ENCODE results near the gene SNX5. TPM values are rescaled to one million over a fixed set of nuclear protein-coding genes. Genes with fewer than 3 reads are reported as not detected.

Gene SNX5
- total and polyA plus RNA-seq, 2 of the 13 experiments (the other 11 are each of a cell fraction or from before 2014, with no cell fraction given) = 664 to 1,040 TPM

GRCh38 chr20:17995967-17996819 lies 27.6 kb upstream of the SNX5 start:
- CTCF ChIA-PET (ENCODE audit: low intra/inter-chr PET ratio, low total read pairs) = interaction anchor here (0.9 to 1.5 kb wide), 5 partner anchors 10 to 491 kb away, joined by 4 to 9 read pairs (median 4); no protein-coding TSS in a partner anchor
- ATAC-seq = peak; percentile 72
- Histone ChIP-seq H3K36me3 (replicated peaks in 1 of 2; ENCODE audit: control insufficient read depth in 1 of 2, insufficient read depth in 2 of 2, low read length in 2 of 2) (no peaks in the 10 kb centered on the region), H3K27ac (ENCODE audit: extremely low read length, insufficient read depth, low read length) (no peak overlapping the region), H3K4me2 (ENCODE audit: low read depth, low read length) (peak overlapping the region; percentile 87), H3K4me1 (ENCODE audit: insufficient read depth, low read length) (peaks cover 28% of the 10 kb centered on the region), H3K27me3 (ENCODE audit: control insufficient read depth in 1 of 2, insufficient read depth in 2 of 2, low read length in 2 of 2) (peaks cover 2 to 23% of the 10 kb centered on the region in 2 experiments; a peak in 1 of 5 replicates), H2AFZ (ENCODE audit: low read length) (peak overlapping the region; percentile 98), H3K9me3 (ENCODE audit: low read length) (no peaks in the 10 kb centered on the region), H3K4me3 (replicated peaks in 1 of 3; ENCODE audit: insufficient read depth in 1 of 3, low read depth in 2 of 3, low read length in 3 of 3) (peak overlapping the region in 2 of 3 experiments; percentile 7 to 30; a peak in 2 of 6 replicates), H4K20me1 (ENCODE audit: insufficient read depth, low read length) (no peaks in the 10 kb centered on the region), H3K9ac (ENCODE audit: insufficient read depth, low read depth, low read length) (peak overlapping the region; percentile 45; the same call in 1 of the 2 replicates), H3K79me2 (ENCODE audit: insufficient read depth, low read length) (no peaks in the 10 kb centered on the region)
- POLR2A ChIA-PET = interaction anchor here (0.9 to 1.0 kb wide), 2 partner anchors 29 to 35 kb away, joined by 3 read pairs; no protein-coding TSS in a partner anchor
- WGBS (ENCODE audit: low lambda C conversion rate) = 13% methylated on average over 16 of the region's 16 CpGs
- DNase-seq (ENCODE audit: low spot score) = peak; percentile 70
- FAIRE-seq = peak; percentile 88
- BruUV-seq (replicated peaks) = no TSS peak
- intact Hi-C loops (cut with micrococcal nuclease; ENCODE audit: unreplicated experiment) = loop anchor here (1.0 to 5.0 kb wide), 5 partner anchors 29 to 491 kb away; partner anchors contain the start of gene BFSP1
- in situ Hi-C loops (cut with HindIII; ENCODE audit: extremely low pct_ligation_motif_present, low pct_unique_long_range_greater_than_20kb) = no loop called here
- peak; percentile 65; the same call in 1 of the 2 replicates for TF ChIP-seq ZNF724P (CRISPR knock-in tag; IDR thresholded peaks at IDR 0.05; ENCODE audit: borderline replicate concordance)
- TF ChIP-seq NFATC3 (CRISPR knock-in tag; IDR thresholded peaks at IDR 0.05) = 0 out of 2 replicates have a peak, but pooled peaks have one; percentile 12
- TF ChIP-seq ERF (CRISPR knock-in tag; IDR thresholded peaks at IDR 0.05) = 0 out of 2 replicates have a peak, but pooled peaks have one; percentile 43
- TF ChIP-seq, protein P1, sequence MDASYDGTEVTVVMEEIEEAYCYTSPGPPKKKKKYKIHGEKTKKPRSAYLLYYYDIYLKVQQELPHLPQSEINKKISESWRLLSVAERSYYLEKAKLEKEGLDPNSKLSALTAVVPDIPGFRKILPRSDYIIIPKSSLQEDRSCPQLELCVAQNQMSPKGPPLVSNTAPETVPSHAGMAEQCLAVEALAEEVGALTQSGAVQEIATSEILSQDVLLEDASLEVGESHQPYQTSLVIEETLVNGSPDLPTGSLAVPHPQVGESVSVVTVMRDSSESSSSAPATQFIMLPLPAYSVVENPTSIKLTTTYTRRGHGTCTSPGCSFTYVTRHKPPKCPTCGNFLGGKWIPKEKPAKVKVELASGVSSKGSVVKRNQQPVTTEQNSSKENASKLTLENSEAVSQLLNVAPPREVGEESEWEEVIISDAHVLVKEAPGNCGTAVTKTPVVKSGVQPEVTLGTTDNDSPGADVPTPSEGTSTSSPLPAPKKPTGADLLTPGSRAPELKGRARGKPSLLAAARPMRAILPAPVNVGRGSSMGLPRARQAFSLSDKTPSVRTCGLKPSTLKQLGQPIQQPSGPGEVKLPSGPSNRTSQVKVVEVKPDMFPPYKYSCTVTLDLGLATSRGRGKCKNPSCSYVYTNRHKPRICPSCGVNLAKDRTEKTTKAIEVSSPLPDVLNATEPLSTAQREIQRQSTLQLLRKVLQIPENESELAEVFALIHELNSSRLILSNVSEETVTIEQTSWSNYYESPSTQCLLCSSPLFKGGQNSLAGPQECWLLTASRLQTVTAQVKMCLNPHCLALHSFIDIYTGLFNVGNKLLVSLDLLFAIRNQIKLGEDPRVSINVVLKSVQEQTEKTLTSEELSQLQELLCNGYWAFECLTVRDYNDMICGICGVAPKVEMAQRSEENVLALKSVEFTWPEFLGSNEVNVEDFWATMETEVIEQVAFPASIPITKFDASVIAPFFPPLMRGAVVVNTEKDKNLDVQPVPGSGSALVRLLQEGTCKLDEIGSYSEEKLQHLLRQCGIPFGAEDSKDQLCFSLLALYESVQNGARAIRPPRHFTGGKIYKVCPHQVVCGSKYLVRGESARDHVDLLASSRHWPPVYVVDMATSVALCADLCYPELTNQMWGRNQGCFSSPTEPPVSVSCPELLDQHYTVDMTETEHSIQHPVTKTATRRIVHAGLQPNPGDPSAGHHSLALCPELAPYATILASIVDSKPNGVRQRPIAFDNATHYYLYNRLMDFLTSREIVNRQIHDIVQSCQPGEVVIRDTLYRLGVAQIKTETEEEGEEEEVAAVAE (CRISPR knock-in tag; IDR thresholded peaks at IDR 0.05; ENCODE audit: borderline replicate concordance) = peak; percentile 63; the same call in 1 of the 2 replicates
- TF ChIP-seq, protein P2, sequence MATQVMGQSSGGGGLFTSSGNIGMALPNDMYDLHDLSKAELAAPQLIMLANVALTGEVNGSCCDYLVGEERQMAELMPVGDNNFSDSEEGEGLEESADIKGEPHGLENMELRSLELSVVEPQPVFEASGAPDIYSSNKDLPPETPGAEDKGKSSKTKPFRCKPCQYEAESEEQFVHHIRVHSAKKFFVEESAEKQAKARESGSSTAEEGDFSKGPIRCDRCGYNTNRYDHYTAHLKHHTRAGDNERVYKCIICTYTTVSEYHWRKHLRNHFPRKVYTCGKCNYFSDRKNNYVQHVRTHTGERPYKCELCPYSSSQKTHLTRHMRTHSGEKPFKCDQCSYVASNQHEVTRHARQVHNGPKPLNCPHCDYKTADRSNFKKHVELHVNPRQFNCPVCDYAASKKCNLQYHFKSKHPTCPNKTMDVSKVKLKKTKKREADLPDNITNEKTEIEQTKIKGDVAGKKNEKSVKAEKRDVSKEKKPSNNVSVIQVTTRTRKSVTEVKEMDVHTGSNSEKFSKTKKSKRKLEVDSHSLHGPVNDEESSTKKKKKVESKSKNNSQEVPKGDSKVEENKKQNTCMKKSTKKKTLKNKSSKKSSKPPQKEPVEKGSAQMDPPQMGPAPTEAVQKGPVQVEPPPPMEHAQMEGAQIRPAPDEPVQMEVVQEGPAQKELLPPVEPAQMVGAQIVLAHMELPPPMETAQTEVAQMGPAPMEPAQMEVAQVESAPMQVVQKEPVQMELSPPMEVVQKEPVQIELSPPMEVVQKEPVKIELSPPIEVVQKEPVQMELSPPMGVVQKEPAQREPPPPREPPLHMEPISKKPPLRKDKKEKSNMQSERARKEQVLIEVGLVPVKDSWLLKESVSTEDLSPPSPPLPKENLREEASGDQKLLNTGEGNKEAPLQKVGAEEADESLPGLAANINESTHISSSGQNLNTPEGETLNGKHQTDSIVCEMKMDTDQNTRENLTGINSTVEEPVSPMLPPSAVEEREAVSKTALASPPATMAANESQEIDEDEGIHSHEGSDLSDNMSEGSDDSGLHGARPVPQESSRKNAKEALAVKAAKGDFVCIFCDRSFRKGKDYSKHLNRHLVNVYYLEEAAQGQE (IDR thresholded peaks at IDR 0.05; ENCODE audit: borderline replicate concordance in 1 of 2, low read depth in 1 of 2, low read length in 2 of 2) = no peak
- TF ChIP-seq, protein P3, sequence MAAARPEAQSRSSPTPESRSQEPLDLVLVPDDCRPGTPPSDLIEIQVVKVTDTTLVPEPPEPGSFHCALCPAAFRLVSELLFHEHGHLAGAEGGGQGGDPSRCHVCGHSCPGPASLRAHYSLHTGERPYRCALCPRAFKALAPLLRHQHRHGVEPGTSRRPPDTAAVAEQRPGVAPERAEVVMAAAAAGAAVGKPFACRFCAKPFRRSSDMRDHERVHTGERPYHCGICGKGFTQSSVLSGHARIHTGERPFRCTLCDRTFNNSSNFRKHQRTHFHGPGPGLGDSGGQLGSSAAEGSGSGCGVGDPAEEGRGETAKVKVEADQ (CRISPR knock-in tag; IDR thresholded peaks at IDR 0.05; ENCODE audit: borderline replicate concordance) = 0 out of 2 replicates have a peak, but pooled peaks have one; percentile 33
- TF ChIP-seq MIXL1 (CRISPR knock-in tag; IDR thresholded peaks at IDR 0.05) = peak; percentile 97
- peak in 1 of 2 experiments; percentile 65; a peak in 2 of 4 replicates for TF ChIP-seq KLF16 (CRISPR knock-in tag; IDR thresholded peaks at IDR 0.05)
- no peak for TF ChIP-seq ZNF772 (CRISPR knock-in tag; IDR thresholded peaks at IDR 0.05)
- TF ChIP-seq YY1 (IDR thresholded peaks at IDR 0.05; ENCODE audit: insufficient read depth, insufficient replicate concordance, low read depth, low read length) = peak; percentile 12
- TF ChIP-seq ATF1 (CRISPR knock-in tag; IDR thresholded peaks at IDR 0.05) = peak; percentile 39; the same call in 1 of the 2 replicates
